ENCODE results near the gene PLAAT2.
"Not testable (repeated sequence)": the region's sequence is repeated elsewhere in the genome, so short reads cannot be mapped to it uniquely, and the experiment has no call there.

The PLAAT2 gene

DNA sequence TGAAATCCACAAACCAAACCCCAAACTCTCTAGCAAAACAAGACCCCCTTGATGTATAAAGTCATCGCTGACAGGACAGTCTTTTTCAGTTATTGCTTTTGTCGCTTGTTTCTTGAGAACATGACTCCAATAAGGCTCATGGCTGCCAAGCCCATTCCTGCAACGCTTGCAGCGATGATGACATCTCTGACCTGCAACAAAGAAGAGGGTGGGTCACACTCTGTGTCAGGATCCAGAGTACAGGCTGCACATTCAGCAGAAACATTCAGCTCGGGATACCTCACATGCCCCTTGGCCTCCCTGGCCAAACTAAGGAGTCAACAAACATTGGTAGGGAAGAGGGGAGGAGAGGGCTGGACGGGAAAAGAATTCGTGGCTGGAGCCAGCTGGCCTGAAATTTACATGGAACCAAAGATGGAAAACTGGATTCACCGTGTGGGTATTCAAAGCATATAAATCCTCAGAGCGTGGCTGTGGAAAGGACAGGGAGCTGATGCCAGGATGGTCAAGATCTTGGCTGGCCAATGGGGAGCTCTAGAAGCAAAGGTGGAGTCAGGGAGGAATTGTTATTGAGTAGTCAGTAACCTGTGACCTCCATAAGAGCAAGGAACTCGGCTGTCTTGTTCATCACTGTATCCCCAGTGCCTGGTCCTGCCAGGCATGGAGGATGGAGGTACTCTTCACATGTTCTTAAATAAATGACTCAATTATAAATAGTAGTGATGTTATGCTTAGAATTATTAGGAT is 11.8 kb upstream of the PLAAT2 start:
- no peak for DNase-seq

- no peak for DNase-seq
Observed at GRCh38 chr11:63573881-63574855, 11.0 kb upstream of the PLAAT2 start.

DNA sequence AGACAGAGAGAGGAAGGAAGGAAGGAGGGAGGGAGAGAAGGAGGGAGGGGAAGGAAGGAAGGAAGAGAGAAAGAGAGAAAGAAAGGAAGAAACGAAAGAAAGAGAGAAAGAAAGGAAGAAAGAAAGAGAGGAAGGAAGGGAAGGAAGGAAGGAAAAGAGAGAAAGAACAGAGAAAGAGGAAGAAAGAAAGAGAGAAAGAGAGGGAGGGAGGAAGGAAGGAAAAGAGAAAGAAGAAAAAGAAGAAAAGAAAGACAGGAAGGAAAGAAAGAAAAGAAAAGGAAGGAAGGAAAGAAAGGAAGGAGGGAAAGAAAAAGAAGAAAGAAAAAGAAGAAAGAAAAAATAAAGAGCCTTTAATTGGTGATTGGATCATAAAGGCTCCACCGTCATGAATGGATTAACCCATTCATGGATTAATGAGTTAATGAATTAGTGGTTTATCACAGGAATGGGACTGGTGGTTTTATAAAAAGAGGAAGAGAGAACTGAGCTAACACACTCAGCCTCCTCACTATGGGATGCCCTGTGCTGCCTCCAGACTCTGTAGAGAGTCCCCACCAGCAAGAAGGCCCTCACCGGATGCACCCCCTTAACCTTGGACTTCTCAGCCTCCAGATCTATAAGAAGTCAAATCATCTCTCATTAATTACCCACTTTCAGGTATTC is 9.0 kb upstream of the PLAAT2 start:
- no peak for DNase-seq

- no peak for DNase-seq
Observed at GRCh38 chr11:63569570-63569969, 6.4 kb upstream of the PLAAT2 start.

DNA sequence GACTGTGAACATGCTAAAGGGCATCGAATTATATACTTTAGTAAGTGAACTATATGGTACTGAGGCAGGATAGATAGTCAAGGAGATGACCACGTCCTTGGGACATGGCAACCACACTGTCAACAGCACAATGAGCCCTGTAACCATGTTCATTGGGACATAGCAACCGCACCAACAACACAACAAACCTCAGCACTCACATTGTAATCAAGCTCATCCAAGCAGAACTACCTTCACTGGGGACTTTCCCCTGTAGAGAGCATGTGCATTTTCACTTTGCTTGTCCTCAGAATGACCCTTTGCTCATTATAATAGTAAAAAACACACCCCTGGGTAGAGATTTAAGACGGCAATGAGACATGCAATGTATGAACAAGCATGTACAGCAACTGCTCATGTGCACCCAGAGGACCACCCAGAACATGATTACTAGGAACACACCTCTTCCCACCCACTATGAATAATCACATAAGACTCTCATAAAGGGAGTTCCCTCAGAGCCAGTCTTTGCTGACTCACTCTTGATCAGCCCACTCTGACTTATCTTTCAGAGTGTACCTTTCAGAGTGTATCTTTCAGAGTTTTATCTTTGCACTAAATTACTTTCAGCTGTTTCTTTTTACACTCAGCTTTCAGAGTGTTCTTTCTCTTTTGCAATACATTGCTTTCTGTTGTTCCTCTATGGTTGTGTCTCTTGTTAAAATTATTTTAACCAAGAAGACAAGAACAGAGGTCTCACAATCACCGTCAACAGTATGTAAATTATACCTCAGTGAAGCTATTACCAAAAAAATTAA is 4.1 kb upstream of the PLAAT2 start:
- DNase-seq, result no peak

DNA sequence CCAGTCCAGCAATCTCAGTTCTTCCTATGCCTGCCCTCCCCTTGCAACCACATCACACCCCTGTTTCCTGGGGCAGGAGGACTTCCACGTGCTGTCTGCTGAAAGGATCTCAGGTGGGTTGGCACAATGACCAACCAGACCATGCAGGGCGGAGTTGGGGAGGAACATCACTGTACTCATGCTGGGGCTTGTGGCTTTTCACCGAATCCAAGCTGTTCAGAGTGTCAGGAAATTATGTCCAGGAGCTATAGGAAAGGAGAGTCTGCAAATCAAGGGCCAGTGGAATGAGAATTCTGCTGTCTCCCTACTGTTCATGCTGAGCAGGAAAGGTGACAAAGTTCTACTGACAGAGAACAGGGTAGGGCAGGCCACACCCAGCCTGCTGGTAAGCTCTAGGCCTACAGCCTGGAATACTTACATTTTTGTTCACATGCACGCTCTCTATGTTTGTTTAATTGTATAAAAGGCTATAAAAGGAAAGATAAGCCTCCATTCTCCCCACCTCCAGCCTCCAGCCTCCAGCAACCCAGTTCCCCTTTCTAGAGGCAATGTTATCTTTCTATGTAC is 1.7 kb upstream of the PLAAT2 start:
- DNase-seq, result no peak

GRCh38 chr11:63564056-63564774 is 1.0 kb upstream of the PLAAT2 start:
- DNase-seq, result no peak

DNA sequence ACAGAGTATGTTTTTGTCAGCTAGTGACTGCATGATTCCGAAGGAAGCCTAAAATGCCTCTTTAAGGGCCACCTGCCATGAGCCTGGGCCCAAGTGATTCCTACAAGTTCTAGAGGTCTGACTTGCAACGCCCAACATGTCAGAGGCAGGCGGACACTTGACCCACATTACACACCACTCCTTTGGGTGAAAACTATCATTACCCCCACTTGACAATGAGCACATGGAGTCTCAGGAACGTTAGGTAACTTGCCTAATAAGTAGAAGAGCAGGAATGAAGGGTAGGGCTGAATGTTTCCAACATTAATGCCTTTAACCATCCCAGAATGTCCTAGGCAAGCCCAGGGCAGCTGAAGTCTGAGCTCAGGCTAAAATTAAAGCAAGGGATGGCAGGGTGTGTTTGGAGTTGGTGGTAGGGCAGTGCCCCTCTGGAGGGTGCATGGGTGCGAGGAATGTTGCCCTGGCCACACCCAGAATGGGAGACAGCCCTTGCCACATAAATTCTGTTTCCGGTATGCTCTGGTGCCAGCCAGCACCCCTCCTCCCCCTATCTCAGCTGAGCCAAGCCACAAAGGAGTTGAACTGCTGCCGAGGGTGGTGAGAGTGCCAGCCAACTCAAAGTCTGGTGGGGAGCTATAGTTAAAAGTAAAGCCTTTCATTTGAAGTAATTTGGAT is 2.5 kb downstream of the PLAAT2 start:
- DNase-seq, result no peak

- no peak for DNase-seq
Observed at GRCh38 chr11:63558459-63559157, 4.6 kb downstream of the PLAAT2 start.

- no peak for DNase-seq
Observed at GRCh38 chr11:63557570-63557969, 5.6 kb downstream of the PLAAT2 start.

GRCh38 chr11:63556404-63557013 is 6.7 kb downstream of the PLAAT2 start:
- no peak for DNase-seq

DNA sequence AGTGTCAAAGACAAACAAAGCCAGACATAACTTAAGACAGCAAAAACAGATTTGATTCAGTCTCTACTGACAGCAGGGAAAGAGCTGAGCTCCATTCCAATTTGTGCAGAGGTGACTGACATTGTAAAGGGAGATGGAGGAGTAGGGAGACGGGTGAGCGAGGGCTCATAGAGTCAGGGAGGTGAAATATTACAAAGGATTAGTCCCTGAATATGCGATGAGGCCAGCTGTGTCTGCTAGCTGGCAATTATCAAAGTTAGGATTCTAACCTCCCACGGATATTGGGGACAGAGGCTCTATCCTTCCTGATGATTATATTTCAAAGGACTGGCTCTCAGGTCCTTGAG is 8.3 kb downstream of the PLAAT2 start:
- no peak for DNase-seq

- DNase-seq, result no peak
Observed at GRCh38 chr11:63553759-63554158, 9.4 kb downstream of the PLAAT2 start.

DNA sequence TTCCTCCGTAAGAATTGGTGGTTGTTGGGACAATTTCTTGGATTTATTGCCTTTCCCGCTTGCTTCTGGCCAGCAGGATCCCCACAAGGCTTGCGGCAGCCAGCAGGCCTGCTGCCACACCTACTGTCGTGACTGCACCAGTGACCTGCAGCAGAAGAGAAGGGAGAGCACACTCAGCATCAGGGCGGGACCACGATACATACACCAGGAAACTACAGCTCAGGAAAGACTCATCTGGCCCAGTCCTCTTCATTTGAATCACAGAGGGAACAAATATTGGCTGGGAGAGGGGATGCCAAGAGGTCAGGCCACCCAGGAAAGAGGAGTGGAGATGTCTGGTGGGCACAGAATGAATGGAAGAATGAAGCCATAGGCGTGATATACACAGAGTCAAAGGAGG is 10.3 kb downstream of the PLAAT2 start:
- DNase-seq, result no peak

- DNase-seq, result no peak
Observed at GRCh38 chr11:63551889-63552266, 11.3 kb downstream of the PLAAT2 start.

DNA sequence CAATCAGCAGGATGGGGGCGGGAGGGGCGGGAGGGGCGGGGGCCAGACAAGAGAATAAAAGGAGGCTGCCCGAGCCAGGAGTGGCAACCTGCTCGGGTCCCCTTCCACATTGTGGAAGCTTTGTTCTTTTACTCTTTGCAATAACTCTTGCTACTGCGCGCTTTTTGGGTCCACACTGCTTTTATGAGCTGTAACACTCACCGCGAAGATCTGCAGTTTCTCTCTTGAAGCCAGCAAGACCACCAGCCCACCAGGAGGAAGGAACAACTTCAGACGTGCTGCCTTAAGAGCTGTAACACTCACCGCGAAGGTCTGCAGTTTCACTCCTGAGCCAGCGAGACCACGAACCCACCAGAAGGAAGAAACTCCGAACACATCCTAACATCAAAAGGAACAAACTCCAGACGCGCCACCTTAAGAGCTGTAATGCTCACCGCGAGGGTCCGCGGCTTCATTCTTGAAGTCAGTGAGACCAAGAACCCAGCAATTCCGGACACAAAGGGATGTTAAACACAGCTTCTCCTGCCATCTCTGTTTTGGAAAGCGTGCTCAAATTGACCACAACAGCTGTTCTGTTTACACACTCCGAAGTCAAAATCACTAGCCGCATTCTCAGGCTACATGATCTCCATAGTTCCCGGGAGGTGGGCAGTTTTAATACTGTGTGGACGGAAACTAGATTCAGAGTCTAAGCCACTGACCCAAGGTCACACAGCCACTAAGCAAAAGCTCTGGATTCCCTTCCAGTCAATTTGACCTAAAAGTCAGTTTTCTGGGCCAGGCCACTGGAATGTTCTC is 11.9 kb downstream of the PLAAT2 start:
- no peak for DNase-seq

- not testable (repeated sequence) for DNase-seq
Observed at GRCh38 chr11:63550156-63550700, 13.0 kb downstream of the PLAAT2 start.

DNA sequence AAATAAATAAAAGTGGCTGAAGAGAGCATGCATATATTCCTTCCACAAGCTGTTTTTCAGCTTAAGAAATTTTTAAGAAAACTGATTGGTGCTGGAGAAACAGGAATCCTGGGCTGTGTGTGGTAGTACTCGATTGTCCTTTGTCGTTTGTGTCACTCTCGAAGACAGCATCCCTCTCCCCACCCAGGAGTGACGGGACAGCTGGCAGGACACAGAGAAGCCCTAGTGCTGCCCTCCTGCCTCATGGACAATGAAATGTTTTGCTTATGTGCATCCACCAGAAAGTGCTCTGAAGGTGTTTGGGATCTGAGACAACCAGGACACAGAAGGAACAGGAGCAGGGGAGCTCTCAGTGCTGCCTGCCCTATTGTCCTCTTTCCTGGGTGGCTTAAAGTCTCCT is 13.8 kb downstream of the PLAAT2 start:
- DNase-seq, result no peak

DNA sequence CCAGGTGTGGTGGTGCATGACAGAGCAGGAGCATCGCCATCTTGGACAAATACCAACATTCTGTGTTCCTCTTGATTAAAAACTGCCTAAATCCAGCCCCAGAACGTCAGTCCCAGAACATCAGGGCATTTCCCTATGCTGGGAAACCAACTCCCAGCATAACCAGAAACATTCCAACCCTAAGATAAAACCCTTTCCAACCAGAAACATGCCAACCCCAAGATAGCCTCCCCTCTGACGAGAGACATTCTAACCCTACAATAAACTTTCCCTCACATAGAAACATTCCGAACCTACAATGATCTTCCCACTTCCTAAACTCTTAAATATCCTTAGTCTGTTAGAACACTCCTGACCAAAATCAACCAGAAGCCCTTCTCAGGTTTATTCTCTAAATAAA is 15.0 kb downstream of the PLAAT2 start:
- DNase-seq, result no peak

Measured in NCI-H1694 treated with DMSO at 0.1 percent for 48 hours (cell line).